HFFc6 (cell line): Measurements from ENCODE around the gene CCNH. TPM values are rescaled to one million over a fixed set of nuclear protein-coding genes. Genes with fewer than 3 reads are reported as not detected.

ENCODE experiments used
- DNase-seq: peaks from one replicate; pipeline ENCODE4 v3.0.0-alpha.2; 2018
- H3K27ac Mint-ChIP-seq: 2 replicates; pipeline ENCODE4 v1.8.0; 2020; ENCODE audit warnings: mild to moderate bottlenecking, mixed read lengths
- H3K27me3 Mint-ChIP-seq: 2 replicates; pipeline ENCODE4 v1.8.0; 2021; ENCODE audit warnings: mild to moderate bottlenecking, moderate library complexity, mixed read lengths; ENCODE audit not compliant: insufficient read depth
- H3K36me3 Mint-ChIP-seq: 2 replicates; pipeline ENCODE4 v1.8.0; 2021; ENCODE audit warnings: low read depth, mixed read lengths
- H3K4me1 Mint-ChIP-seq: 2 replicates; pipeline ENCODE4 v1.8.0; 2020; ENCODE audit warnings: low read depth, mixed read lengths
- H3K4me3 Mint-ChIP-seq: 2 replicates; pipeline ENCODE4 v1.8.0; 2020; ENCODE audit warnings: mild to moderate bottlenecking, moderate library complexity, mixed read lengths
- H3K9me3 Mint-ChIP-seq: 2 replicates; pipeline ENCODE4 v1.8.0; 2020; ENCODE audit warnings: mild to moderate bottlenecking, mixed read lengths
- CTCF ChIP-seq: fragments of 200-600 bp; sonication (generic); IDR thresholded peaks from 2 replicates; pipeline ENCODE4 v1.5.0; 2021; ENCODE audit warnings: antibody characterized with exemption, mild to moderate bottlenecking
- total RNA-seq, 6 experiments: library from RNA; stranded (reverse); fragmentation: NEBNext Ultra II Directional; extraction: Animal tissue kit (Norgen Biotek cat#: 25700); gene quantifications; 2 replicates in 1 of 6; 3 replicates in 5 of 6; pipeline ENCODE4 v1.2.3, GENCODE V29; 2021

Gene CCNH
- total RNA-seq, 6 experiments from 2014 or later = 49.5 to 69.0 (median 66.4) TPM

GRCh38 chr5:87399720-87400119 is 13.0 kb downstream of the CCNH start:
- Mint-ChIP-seq H3K4me3 (no peak overlapping the region), H3K27ac (peak overlapping the region; percentile 56), H3K27me3 (peaks cover 5% of the 10 kb centered on the region), H3K36me3 (peaks cover 58% of the 10 kb centered on the region), H3K4me1 (peaks cover 42% of the 10 kb centered on the region), H3K9me3 (no peaks in the 10 kb centered on the region; the same call in 1 of the 2 replicates)
- no peak for DNase-seq
- TF ChIP-seq CTCF = no peak

GRCh38 chr5:87398981-87399614 is 13.6 kb downstream of the CCNH start:
- TF ChIP-seq CTCF = no peak
- H3K27me3 Mint-ChIP-seq = peaks cover 5% of the 10 kb centered on the region
- DNase-seq = no peak
- peaks cover 58% of the 10 kb centered on the region for H3K36me3 Mint-ChIP-seq
- no peaks in the 10 kb centered on the region; the same call in 1 of the 2 replicates for H3K9me3 Mint-ChIP-seq
- peak overlapping the region; percentile 70 for H3K27ac Mint-ChIP-seq
- peaks cover 48% of the 10 kb centered on the region for H3K4me1 Mint-ChIP-seq
- H3K4me3 Mint-ChIP-seq = no peak overlapping the region; the same call in 1 of the 2 replicates

GRCh38 chr5:87394411-87395165 is 18.1 kb downstream of the CCNH start:
- no peak for TF ChIP-seq CTCF
- H3K27ac Mint-ChIP-seq = peak overlapping the region; percentile 84
- H3K27me3 Mint-ChIP-seq = peaks cover 5% of the 10 kb centered on the region
- peak overlapping the region; percentile 41 for H3K4me3 Mint-ChIP-seq
- peak; percentile 49 for DNase-seq
- no peaks in the 10 kb centered on the region for H3K9me3 Mint-ChIP-seq
- peaks cover 74% of the 10 kb centered on the region for H3K36me3 Mint-ChIP-seq
- H3K4me1 Mint-ChIP-seq = peaks cover 75% of the 10 kb centered on the region

- H3K9me3 Mint-ChIP-seq = no peaks in the 10 kb centered on the region
- peaks cover 67% of the 10 kb centered on the region for H3K4me1 Mint-ChIP-seq
- H3K4me3 Mint-ChIP-seq = peak overlapping the region; percentile 57
- TF ChIP-seq CTCF = no peak
- peaks cover 66% of the 10 kb centered on the region for H3K36me3 Mint-ChIP-seq
- peak overlapping the region; percentile 84 for H3K27ac Mint-ChIP-seq
- peaks cover 2% of the 10 kb centered on the region for H3K27me3 Mint-ChIP-seq
- DNase-seq = peak; percentile 70
Observed at GRCh38 chr5:87393331-87393730, 19.4 kb downstream of the CCNH start.

GRCh38 chr5:87392801-87393200 is 19.9 kb downstream of the CCNH start:
- H3K36me3 Mint-ChIP-seq = peaks cover 71% of the 10 kb centered on the region
- DNase-seq = no peak
- peak overlapping the region; percentile 84 for H3K27ac Mint-ChIP-seq
- H3K4me3 Mint-ChIP-seq = peak overlapping the region; percentile 57
- H3K27me3 Mint-ChIP-seq = peaks cover 2% of the 10 kb centered on the region
- TF ChIP-seq CTCF = no peak
- H3K4me1 Mint-ChIP-seq = peaks cover 64% of the 10 kb centered on the region
- H3K9me3 Mint-ChIP-seq = no peaks in the 10 kb centered on the region
